Activated T-helper 1 cell treated with anti-CD3 and anti-CD28 coated beads, Interleukin-12 subunit alpha, Interleukin-12 subunit beta, Interleukin-2, Interleukin-4 antibody, amounts not matched to agents 30 ng/mL and 10 ng/mL and 1 ng/mL, durations not matched to agents 14 hours and 24 hours and 36 hours (primary cell): Measurements from ENCODE around the gene MMP25. TPM values are rescaled to one million over a fixed set of nuclear protein-coding genes. Genes with fewer than 3 reads are reported as not detected.
A peak's percentile ranks its signal among the peaks of the same experiment; 100 is the strongest.

Experiments
- DNase-seq: peaks from one replicate; pipeline ENCODE4 v3.0.0; 2021; ENCODE audit warnings: low spot score
- H3K27ac Mint-ChIP-seq: one replicate; pipeline ENCODE4 v1.8.0; 2021; ENCODE audit warnings: mild to moderate bottlenecking, mixed read lengths
- H3K27me3 Mint-ChIP-seq: one replicate; pipeline ENCODE4 v1.8.0; 2022; ENCODE audit warnings: mild to moderate bottlenecking, moderate library complexity, mixed read lengths; ENCODE audit not compliant: insufficient read depth
- H3K36me3 Mint-ChIP-seq: one replicate; pipeline ENCODE4 v1.8.0; 2021; ENCODE audit warnings: low read depth, mixed read lengths
- H3K4me1 Mint-ChIP-seq: one replicate; pipeline ENCODE4 v1.8.0; 2021; ENCODE audit warnings: low read depth, mixed read lengths
- H3K4me3 Mint-ChIP-seq: one replicate; pipeline ENCODE4 v1.8.0; 2021; ENCODE audit warnings: mild to moderate bottlenecking, moderate library complexity, mixed read lengths
- H3K9me3 Mint-ChIP-seq: one replicate; pipeline ENCODE4 v1.8.0; 2021; ENCODE audit warnings: mixed read lengths
- intact Hi-C: fragments of 100-400 bp; cut with micrococcal nuclease; formaldehyde crosslinking; loops from one replicate; pipeline ENCODE4 v1.15.1; 2024
- total RNA-seq: library from RNA; stranded (reverse); gene quantifications from 2 replicates; pipeline ENCODE4 v1.2.3, GENCODE V29; 2022

MMP25 gene
- total RNA-seq, 1 donor from 2014 or later = 12.8 TPM

DNA sequence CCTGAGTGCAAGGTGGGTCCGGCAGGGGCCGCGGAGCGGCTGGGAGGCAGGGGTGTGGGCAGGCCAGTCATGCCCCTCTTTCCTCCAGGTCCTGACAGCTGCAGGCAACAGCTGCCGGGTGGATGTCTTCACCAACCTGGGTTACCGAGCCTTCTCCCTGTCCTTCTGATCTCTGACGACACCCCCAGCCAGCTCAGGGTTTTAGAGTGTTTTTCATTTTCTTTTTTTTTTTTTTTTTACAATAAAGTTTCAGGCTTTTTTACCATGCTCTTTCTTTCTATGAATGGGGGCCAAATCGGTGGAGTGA, 18.9 kb upstream of the MMP25 start:
- H3K4me1 Mint-ChIP-seq = peaks cover 35% of the 10 kb centered on the region

DNA sequence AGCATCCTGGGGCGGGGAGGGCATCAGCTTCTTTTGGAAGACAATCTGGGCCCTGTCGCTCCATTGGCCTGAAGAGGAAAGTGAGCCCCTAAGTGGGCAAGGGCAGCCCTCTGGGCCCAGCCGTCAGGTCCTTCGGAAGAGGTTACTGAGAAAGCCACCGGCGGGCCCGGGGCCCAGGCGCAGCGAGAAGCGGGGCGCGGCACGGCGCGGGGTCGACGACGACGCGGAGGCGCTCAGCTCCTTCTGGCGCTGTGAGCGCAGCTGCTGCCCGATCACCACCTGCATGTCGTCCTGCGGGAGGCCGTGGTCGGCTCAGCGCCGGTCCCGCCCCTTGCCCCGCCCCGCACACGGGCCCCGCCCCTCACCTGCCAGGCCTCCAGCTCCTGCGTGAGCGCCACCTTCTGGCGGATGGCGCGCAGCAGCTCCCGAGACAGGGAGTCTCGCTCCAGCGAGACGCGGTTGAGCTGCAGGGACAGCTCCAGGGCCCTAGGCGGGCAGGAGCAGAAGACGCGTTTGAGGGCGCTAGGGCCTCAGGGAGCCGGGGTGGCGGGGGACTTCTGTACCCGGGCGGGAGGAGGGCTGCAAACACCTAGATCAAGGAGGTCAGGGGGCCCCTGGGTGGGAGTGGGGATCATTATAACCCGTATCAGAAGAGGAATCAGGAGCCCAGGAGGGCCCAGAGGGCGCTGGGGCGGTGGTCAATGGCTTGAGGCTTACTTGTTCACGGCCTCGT, 18.2 kb upstream of the MMP25 start:
- peaks cover 33% of the 10 kb centered on the region for H3K4me1 Mint-ChIP-seq
- no peaks in the 10 kb centered on the region for H3K9me3 Mint-ChIP-seq
- H3K27ac Mint-ChIP-seq = no peak overlapping the region
- peak overlapping the region; percentile 57 for H3K4me3 Mint-ChIP-seq
- intact Hi-C loops = loop anchor here (1.0 kb wide), 2 partner anchors 8 to 25 kb away; partner anchors contain the start of gene TNFRSF12A
- DNase-seq = peak; percentile 79
- peaks cover 20% of the 10 kb centered on the region for H3K27me3 Mint-ChIP-seq
- peaks cover 17% of the 10 kb centered on the region for H3K36me3 Mint-ChIP-seq

More for the DNA sequence above, 18.9 kb upstream of the MMP25 start:
- no peak for DNase-seq
- no peak overlapping the region for H3K27ac Mint-ChIP-seq
- no peak overlapping the region for H3K4me3 Mint-ChIP-seq
- peaks cover 13% of the 10 kb centered on the region for H3K27me3 Mint-ChIP-seq
- intact Hi-C loops = no loop called here
- peaks cover 17% of the 10 kb centered on the region for H3K36me3 Mint-ChIP-seq
- H3K9me3 Mint-ChIP-seq = no peaks in the 10 kb centered on the region

DNA sequence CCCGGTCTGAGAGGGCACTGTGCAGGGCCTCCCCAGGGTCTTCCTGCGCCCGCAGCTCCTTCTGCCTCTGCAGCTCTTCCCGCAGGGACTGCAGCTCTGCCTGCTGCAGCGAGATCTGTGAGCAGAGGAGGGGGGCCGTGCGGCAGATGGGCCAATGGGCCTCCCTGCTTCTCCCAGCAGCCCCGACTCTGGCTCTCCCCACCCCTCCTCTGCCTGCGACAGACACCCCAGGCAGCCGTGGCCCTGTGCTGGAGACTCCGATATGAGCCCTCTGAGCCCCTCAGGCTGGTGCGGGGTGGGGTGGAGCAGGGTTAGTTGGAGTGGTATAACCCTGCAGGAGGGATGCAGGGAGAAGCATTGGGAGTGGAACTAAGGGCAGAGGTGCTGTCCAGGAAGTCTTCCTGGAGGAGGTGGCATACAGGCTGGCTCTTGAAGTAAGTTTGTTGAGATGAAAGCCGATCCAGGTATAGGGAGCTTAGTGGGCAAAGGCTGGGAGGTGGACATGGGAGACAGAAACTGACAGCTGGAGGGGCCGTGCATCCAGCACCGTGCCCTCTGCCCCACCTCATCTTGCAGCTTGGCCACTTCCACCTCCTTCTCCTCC, 17.5 kb upstream of the MMP25 start:
- H3K27me3 Mint-ChIP-seq = peaks cover 27% of the 10 kb centered on the region
- H3K4me1 Mint-ChIP-seq = peaks cover 35% of the 10 kb centered on the region
- H3K9me3 Mint-ChIP-seq = no peaks in the 10 kb centered on the region
- no peak for DNase-seq
- H3K4me3 Mint-ChIP-seq = peak overlapping the region; percentile 61
- peaks cover 17% of the 10 kb centered on the region for H3K36me3 Mint-ChIP-seq
- no peak overlapping the region for H3K27ac Mint-ChIP-seq
- intact Hi-C loops = loop anchor here (1.0 kb wide), 2 partner anchors 9 to 26 kb away; partner anchors contain the start of gene TNFRSF12A

DNA sequence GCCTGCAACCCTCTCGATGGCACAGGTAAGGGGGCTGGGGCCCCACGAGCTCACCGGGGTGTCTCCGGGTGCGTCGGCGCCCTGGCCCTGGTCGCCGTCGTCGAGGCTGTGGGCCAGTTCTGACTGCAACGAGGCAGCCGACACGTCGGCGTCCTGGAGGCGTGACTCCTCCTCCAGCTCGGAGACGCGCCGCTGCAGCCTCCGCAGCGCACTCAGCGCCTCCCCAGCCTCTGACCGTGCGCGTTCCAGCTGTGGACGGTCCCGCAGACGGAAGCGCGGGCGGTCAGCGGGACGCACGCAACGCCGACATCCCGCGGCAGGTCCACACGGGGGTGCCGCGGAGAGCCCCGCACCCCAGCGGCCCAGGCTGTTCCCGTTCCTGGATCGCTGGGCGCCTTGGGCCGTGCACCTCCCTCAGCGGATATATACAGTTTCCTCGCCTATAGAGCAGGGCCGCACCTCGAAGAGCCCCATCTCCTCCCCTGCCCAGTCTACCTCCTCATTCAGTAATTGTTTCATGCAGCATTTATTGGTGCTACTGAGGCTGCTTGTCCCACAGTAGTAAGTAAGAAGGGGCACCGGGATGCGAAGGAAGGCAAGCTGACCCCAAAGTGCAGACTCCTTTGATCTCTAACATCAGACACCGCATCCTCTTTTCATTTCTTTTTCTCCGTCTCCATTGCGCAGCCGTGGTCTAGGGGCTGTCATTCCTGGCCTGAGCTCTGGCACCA, 16.7 kb upstream of the MMP25 start:
- Mint-ChIP-seq H3K9me3 (no peaks in the 10 kb centered on the region), H3K4me1 (peaks cover 30% of the 10 kb centered on the region), H3K27me3 (peaks cover 35% of the 10 kb centered on the region), H3K36me3 (peaks cover 16% of the 10 kb centered on the region), H3K27ac (peak overlapping the region; percentile 61), H3K4me3 (peak overlapping the region; percentile 60)
- no peak for DNase-seq
- intact Hi-C loops = no loop called here

DNA sequence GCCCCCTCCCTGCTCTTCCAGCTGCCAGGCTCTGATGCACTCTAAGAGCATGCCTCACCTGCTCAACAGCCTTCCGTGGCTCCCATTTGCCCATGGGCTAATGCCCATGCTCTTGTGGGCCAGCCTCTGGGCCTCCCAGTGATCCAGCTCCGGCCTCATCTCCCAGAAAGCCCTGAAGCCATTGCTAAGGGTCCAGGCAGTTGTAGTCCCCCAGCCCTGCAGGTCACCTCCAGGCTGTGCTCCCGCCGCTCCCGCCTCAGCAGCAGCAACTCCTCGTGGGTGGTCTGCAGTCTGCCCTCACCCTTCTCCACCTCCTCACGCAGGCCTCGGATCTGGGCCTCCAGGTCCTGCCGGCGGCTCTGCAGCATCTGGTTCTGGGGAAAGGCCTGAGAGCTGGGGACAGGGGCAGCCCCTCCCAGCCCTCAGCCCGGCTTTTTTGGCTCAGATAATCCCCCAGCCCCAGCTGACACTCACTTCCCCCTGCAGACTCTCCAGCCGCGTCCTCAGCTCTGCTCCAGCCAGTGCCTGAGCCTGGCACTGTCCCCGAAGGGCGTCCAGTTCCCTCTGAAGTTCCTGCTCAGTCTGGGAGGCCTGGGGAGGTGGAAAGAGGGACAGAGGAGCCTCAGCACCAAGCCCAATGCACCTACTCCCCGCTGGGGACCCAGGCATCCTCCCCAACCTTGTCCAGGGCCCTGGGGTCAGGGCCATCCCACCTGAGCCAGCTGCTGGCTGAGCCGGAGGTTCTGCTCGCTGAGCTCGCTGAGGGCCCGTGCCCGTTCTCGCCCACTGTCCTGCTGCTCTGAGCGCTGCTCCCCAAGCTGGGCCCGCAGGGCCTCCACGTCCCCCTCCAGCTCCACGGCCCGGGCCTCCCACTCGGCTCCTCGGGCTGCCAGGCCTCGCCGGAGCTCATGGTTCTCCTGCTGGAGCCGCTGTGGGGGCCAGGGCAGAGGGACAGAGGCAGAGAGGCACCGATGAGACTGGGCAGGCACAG, 15.8 kb upstream of the MMP25 start:
- H3K9me3 Mint-ChIP-seq = no peaks in the 10 kb centered on the region
- intact Hi-C loops = loop anchor here (1.0 kb wide), 2 partner anchors 15 to 136 kb away; no protein-coding TSS in a partner anchor
- H3K4me3 Mint-ChIP-seq = peak overlapping the region; percentile 60

DNA sequence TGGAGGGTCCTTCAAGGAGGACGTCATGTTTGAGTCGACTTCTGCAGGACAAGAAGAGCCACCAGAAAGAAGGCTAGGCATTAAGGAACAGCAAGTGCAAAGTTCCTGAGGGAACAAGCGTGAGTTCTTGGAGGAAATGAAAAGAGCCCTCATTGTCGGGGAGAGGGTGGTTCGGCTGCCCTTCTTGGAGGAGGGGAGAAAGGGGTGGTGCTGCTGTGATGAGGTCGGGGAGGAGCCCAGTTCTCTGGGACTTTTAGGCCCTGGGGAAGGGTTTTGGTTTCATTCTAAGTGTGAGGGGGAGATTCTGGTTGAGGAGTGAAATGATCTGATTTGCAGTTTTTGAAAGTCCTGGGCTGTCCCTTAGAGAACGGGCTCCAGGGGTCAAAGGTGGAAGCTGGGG, 13.7 kb upstream of the MMP25 start:
- Mint-ChIP-seq H3K4me1 (peaks cover 30% of the 10 kb centered on the region), H3K27ac (no peak overlapping the region), H3K4me3 (no peak overlapping the region), H3K36me3 (peaks cover 3% of the 10 kb centered on the region), H3K27me3 (peaks cover 58% of the 10 kb centered on the region), H3K9me3 (no peaks in the 10 kb centered on the region)
- intact Hi-C loops = no loop called here
- DNase-seq = no peak

More for the DNA sequence above, 15.8 kb upstream of the MMP25 start:
- Mint-ChIP-seq H3K27ac (peak overlapping the region; percentile 61), H3K36me3 (peaks cover 15% of the 10 kb centered on the region), H3K4me1 (peaks cover 30% of the 10 kb centered on the region), H3K27me3 (peaks cover 44% of the 10 kb centered on the region)
- DNase-seq = no peak

DNA sequence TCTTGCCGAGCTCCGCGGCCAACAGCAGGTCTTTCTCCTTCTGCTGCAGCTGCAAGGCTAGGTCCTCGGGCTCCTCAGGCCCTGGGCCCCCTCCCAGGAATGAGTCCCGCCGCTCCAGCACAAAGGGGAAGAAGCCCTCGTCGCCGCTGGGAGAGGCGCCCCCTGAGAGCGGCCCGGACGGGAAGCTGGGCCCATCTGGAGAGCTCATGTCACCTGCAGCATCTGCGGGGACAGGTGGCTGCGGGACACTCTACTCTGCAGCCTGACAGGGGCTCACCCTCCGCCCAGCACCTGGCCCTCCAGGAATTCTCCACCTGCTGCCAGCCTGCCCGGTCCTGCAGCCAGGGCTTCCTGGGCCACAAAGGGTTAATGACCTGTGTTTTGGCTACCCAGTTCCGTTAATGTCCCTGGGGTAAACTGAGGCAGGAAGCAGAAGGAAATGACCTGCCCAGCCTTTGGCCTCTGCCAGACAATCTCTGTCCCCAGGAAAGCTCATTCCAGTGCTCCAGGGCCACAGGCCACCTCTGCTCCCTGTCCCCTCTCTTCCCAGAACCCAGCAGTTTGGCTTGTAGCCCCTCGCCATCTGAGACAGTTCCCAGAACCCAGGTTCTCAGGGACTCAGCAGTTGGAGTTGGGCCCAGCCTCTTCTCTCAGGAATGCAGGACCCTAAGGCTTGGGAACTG, 10.9 kb upstream of the MMP25 start:
- Mint-ChIP-seq H3K4me1 (peaks cover 16% of the 10 kb centered on the region), H3K36me3 (peaks cover 3% of the 10 kb centered on the region), H3K4me3 (no peak overlapping the region), H3K27ac (peak overlapping the region; percentile 31), H3K27me3 (peaks cover 79% of the 10 kb centered on the region), H3K9me3 (no peaks in the 10 kb centered on the region)
- intact Hi-C loops = no loop called here
- no peak for DNase-seq

DNA sequence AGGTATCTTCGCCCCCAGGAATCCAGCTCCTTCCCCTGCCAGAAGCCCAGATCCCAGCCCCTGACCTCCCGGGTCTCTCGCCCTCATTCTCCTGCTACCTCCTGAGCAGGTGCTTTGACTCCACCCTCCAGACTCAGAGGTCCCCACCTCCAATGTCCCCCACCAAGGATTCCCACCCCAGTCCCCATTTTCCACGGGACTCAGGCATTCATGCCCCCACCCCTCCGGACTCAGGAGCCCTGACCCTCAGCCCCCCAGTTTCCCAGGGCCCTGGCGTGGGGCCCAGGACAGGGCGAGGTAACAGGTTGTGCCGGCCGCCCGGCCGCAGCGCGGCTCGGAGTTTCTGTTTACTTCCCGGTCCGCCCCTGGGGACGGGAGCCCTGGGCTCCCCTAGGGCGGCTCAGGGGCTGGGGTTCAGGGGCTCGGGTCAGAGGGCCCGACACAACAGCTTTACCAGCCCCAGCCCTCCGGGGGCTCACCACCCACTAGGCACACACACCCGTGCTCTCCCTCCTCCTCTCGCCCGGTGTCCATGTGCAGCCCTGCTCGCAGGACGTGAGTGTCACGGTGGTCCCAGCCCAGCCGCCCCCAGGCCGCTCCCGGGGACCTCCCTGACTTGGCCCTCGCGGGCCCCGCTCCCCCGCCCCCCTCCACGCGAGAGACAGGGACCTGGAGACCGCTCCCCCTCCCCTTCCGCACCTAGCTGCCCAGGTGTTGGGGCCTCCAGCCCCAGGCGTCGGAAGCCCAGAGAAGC, 10.2 kb upstream of the MMP25 start:
- Mint-ChIP-seq H3K36me3 (peaks cover 3% of the 10 kb centered on the region), H3K27me3 (peaks cover 80% of the 10 kb centered on the region), H3K27ac (no peak overlapping the region), H3K9me3 (no peaks in the 10 kb centered on the region), H3K4me1 (peaks cover 16% of the 10 kb centered on the region), H3K4me3 (no peak overlapping the region)
- intact Hi-C loops = no loop called here
- no peak for DNase-seq

DNA sequence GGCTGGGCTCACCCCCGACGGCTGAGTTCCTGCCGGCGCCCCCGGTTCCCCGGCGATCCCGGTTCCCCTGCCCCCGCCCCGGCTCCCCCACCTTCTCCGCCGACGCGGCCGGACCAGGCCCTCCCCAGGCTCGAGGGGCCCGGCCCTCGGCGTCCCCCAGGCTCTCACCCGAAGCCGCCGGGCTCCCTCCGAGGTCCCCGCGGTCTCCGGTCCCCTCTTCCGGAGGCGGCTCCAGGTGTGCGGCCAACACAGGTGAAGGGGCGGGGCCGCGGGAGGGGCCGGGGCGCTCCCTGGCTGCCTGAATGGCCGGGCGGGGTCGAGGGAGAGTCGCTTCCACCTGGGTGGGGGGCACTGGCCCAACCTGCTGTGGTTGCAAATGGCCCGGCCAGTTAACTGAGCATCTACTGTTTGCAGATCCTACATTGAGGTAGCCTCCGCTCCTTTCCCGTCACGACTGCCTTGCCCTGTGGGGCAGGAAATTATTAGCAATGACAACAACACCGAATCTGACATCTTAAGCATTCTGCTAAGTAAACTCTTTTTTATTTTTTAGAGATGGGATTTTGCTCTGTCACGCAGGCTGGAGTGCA, 9.5 kb upstream of the MMP25 start, which contains the start of gene BICDL2:
Gene BICDL2 (minus strand): TSS at position 219 of the 590 bp plus-strand sequence. CDS start 1,448 bp downstream, outside the sequence.
- Mint-ChIP-seq H3K27me3 (peaks cover 77% of the 10 kb centered on the region), H3K36me3 (peaks cover 2% of the 10 kb centered on the region), H3K4me1 (peaks cover 16% of the 10 kb centered on the region), H3K27ac (no peak within 1 kb of the TSS), H3K9me3 (no peaks in the 10 kb centered on the region), H3K4me3 (no peak within 1 kb of the TSS)
- DNase-seq = no peak
- intact Hi-C loops = no loop called here

DNA sequence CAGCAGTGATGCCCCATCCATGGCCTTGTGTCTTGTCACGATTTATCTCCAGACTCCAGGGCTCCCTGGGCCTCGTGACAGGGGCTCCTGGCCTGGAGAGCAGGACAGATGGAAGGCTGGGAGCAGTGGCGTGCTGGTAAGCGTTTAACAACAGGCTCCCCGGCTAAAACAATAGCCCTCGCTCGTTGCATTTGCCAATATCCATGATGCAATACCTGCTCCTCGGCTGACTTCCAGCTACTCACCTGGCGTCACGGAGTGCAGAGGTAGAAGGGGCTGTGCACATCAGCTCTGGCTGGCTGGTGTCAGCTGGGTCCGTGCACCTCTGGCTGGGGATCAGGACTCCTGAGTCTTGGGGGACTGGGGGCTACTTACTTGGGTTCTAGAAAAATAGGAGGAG, 8.1 kb upstream of the MMP25 start:
- peaks cover 65% of the 10 kb centered on the region for H3K27me3 Mint-ChIP-seq
- intact Hi-C loops = no loop called here
- H3K27ac Mint-ChIP-seq = no peak overlapping the region
- H3K9me3 Mint-ChIP-seq = no peaks in the 10 kb centered on the region
- H3K36me3 Mint-ChIP-seq = peaks cover 2% of the 10 kb centered on the region
- no peak for DNase-seq
- H3K4me1 Mint-ChIP-seq = peaks cover 6% of the 10 kb centered on the region
- no peak overlapping the region for H3K4me3 Mint-ChIP-seq

DNA sequence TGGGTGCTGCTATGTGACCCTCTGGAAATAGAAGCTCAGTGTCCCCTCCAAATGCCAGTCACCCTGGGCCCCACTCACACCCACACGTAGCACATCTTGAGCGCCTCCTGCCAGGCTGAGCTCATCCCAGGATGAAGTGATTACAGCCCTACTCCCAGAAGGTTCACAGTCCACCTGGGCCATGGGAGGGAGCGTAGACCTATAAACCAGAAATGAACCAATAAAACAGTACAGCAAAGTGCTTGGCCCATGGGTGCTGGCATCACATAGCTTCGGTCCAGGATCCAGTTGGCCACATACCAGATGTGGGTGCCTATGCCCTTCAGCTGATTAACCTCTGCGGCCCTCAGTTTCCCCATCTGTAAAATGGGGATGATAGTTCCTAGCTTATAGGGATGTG, 7.5 kb upstream of the MMP25 start:
- Mint-ChIP-seq H3K27me3 (peaks cover 63% of the 10 kb centered on the region), H3K4me3 (no peak overlapping the region), H3K36me3 (peaks cover 2% of the 10 kb centered on the region), H3K4me1 (peaks cover under 1% of the 10 kb centered on the region), H3K9me3 (no peaks in the 10 kb centered on the region), H3K27ac (no peak overlapping the region)
- intact Hi-C loops = no loop called here
- DNase-seq = no peak
